Uterus (tissue), 4 donors: ENCODE results near the gene ABI2. TPM values are rescaled to one million over a fixed set of nuclear protein-coding genes. Genes with fewer than 3 reads are reported as not detected.

Experiments used
- DNase-seq, 2 donors: peaks; one replicate each; pipeline ENCODE4 v3.0.0-alpha.2; 2019 to 2020
- H3K27ac ChIP-seq, 2 donors: fragments of 200-600 bp; sonication (generic); 1 replicate in 1 of 2; 2 replicates in 1 of 2; pipeline ENCODE4 v1.5.1; 2016 to 2018
- H3K27me3 ChIP-seq, 2 donors: fragments of 200-600 bp; sonication (generic); one replicate each; pipeline ENCODE4 v1.5.1; 2018 to 2019; ENCODE audit warnings: control low read depth in 1 of 2
- H3K36me3 ChIP-seq, 2 donors: fragments of 200-600 bp; sonication (generic); one replicate each; pipeline ENCODE4 v1.5.1; 2019; ENCODE audit warnings: control low read depth in 1 of 2
- H3K4me1 ChIP-seq, 2 donors: fragments of 200-600 bp; sonication (generic); one replicate each; pipeline ENCODE4 v1.5.1; 2018 to 2019; ENCODE audit warnings: control low read depth in 1 of 2
- H3K4me3 ChIP-seq, 2 donors: fragments of 200-600 bp; sonication (generic); 1 replicate in 1 of 2; 2 replicates in 1 of 2; pipeline ENCODE4 v1.5.1; 2018 to 2019; ENCODE audit warnings: mild to moderate bottlenecking in 1 of 2
- H3K9me3 ChIP-seq, 2 donors: fragments of 200-600 bp; sonication (generic); one replicate each; pipeline ENCODE4 v1.5.1; 2019; ENCODE audit warnings: control low read depth in 1 of 2
- CTCF ChIP-seq, 4 experiments: fragments of 200-600 bp in 2 of 4; fragments of 450-650 bp in 2 of 4; sonication (generic) in 2 of 4; IDR thresholded peaks; one replicate each; pipeline ENCODE4 v1.5.1; 2016 to 2019; ENCODE audit warnings: antibody characterized with exemption in 4 of 4, mild to moderate bottlenecking in 2 of 4, moderate library complexity in 1 of 4
- POLR2A ChIP-seq, 2 donors: fragments of 450-650 bp; IDR thresholded peaks; one replicate each; pipeline ENCODE4 v1.6.1; 2016; ENCODE audit warnings: antibody characterized with exemption in 2 of 2, mild to moderate bottlenecking in 1 of 2, moderate library complexity in 1 of 2
- intact Hi-C: fragments of 100-400 bp; cut with DNase I; formaldehyde crosslinking; loops from one replicate; pipeline ENCODE4 v1.15.1; 2023; ENCODE audit warnings: low total_unique reads
- total RNA-seq, 4 donors: library from RNA; depleted of rRNA in 3 of 4; stranded (reverse); fragments of >200 nt in 3 of 4; gene quantifications; one replicate each; pipeline versions ENCODE4 v1.1.0 to v1.2.4, GENCODE V29; 2014 to 2023
- donor health status: DM: yes; HTN: yes; CAD: no.

The ABI2 gene
- total RNA-seq, 4 donors from 2014 or later, result 29.4 to 102 (median 78.6) TPM

- Histone ChIP-seq H3K27me3 (no peaks in the 10 kb centered on the region), H3K27ac (no peak overlapping the region), H3K4me1 (no peaks in the 10 kb centered on the region), H3K9me3 (no peaks in the 10 kb centered on the region), H3K36me3 (no peaks in the 10 kb centered on the region), H3K4me3 (no peak overlapping the region)
- TF ChIP-seq CTCF (IDR thresholded peaks at IDR 0.05) (no peak), POLR2A (IDR thresholded peaks at IDR 0.05) (no peak)
- intact Hi-C loops, result no loop called here
- no peak for DNase-seq
Measured at GRCh38 chr2:203440671-203441070, 112.5 kb downstream of the ABI2 start.

- Histone ChIP-seq H3K9me3 (no peaks in the 10 kb centered on the region), H3K36me3 (no peaks in the 10 kb centered on the region), H3K4me3 (no peak overlapping the region), H3K27me3 (no peaks in the 10 kb centered on the region), H3K4me1 (no peaks in the 10 kb centered on the region), H3K27ac (no peak overlapping the region)
- DNase-seq, result no peak
- no peak for TF ChIP-seq POLR2A (IDR thresholded peaks at IDR 0.05)
- intact Hi-C loops, result no loop called here
Measured at GRCh38 chr2:203441463-203441862, 113.3 kb downstream of the ABI2 start.

DNA sequence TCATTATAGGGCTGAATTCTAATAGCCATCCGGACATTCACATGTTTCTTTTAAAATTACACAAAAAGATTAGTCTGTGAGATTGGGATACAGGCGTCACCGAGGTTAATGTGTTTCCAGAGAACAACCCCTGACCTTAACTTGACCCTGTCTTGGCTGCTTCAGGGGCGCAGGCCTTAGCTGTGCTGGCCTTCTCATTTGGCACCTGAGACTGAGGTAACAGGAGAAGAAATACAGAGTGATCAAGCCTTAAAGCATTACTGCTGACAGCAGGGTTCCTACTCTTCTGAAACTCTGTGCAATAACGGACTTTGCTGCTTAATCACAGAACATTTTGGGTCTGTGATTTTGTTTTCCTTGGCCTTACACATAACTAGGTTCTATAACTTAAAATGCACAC, 114.3 kb downstream of the ABI2 start:
- H3K9me3 ChIP-seq, result no peaks in the 10 kb centered on the region
- H3K27ac ChIP-seq, result no peak overlapping the region
- no peak for DNase-seq
- no peak for TF ChIP-seq CTCF (IDR thresholded peaks at IDR 0.05)
- no peak for TF ChIP-seq POLR2A (IDR thresholded peaks at IDR 0.05)
- no peaks in the 10 kb centered on the region for H3K4me1 ChIP-seq
- intact Hi-C loops, result no loop called here
- no peak overlapping the region for H3K4me3 ChIP-seq
- no peaks in the 10 kb centered on the region for H3K36me3 ChIP-seq
- H3K27me3 ChIP-seq, result no peaks in the 10 kb centered on the region

GRCh38 chr2:203444738-203445137, 116.5 kb downstream of the ABI2 start:
- H3K4me1 ChIP-seq, result no peaks in the 10 kb centered on the region
- no peak for DNase-seq
- H3K9me3 ChIP-seq, result no peaks in the 10 kb centered on the region
- intact Hi-C loops, result no loop called here
- no peak overlapping the region for H3K4me3 ChIP-seq
- H3K27ac ChIP-seq, result no peak overlapping the region
- TF ChIP-seq POLR2A (IDR thresholded peaks at IDR 0.05), result no peak
- TF ChIP-seq CTCF (IDR thresholded peaks at IDR 0.05), result no peak
- no peaks in the 10 kb centered on the region for H3K27me3 ChIP-seq
- H3K36me3 ChIP-seq, result no peaks in the 10 kb centered on the region

DNA sequence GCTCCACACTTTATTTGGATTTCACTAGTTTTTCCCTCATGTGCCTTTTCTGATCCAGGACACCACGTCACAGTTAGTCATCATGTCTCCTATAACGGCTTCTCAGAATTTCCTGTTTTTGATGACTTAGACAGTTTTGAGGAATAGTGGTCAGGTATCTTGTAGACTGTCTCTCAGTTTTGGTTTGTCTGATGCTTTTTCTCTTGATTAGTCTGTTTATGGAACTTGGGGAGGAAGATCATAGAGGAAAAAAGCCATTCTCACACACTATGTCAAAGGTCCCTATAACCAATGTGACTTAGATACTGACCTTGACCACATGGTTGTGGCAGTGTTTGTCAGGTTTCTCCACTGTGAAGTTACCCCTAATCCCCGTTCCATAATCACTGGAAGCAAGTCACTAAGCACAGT, 117.9 kb downstream of the ABI2 start:
- H3K27me3 ChIP-seq, result no peaks in the 10 kb centered on the region
- DNase-seq, result no peak
- no peaks in the 10 kb centered on the region for H3K4me1 ChIP-seq
- no peaks in the 10 kb centered on the region for H3K9me3 ChIP-seq
- no peak overlapping the region for H3K27ac ChIP-seq
- no peak overlapping the region for H3K4me3 ChIP-seq
- intact Hi-C loops, result no loop called here
- TF ChIP-seq CTCF (IDR thresholded peaks at IDR 0.05) (no peak), POLR2A (IDR thresholded peaks at IDR 0.05) (no peak)
- no peaks in the 10 kb centered on the region for H3K36me3 ChIP-seq

DNA sequence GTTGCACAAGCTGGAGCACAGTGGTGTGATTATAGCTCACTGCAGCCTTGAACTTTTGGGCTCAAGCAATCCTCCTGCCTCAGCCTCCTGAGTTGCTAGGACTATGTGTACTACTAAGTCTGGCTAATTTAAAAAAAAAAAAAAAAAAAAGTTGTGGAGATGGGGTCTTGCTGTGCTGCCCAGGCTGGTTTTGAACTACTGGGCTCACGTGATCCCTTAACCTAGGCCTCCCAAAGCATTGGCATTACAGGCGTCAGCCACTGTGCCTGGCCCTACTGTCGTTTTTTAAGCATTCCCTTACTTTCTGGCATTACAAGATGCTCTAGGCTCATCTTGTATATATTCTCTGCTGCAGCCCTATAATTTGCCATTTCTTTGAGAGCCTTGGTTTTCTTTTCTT, 118.6 kb downstream of the ABI2 start:
- no peak for DNase-seq
- H3K27me3 ChIP-seq, result no peaks in the 10 kb centered on the region
- TF ChIP-seq POLR2A (IDR thresholded peaks at IDR 0.05) (no peak), CTCF (IDR thresholded peaks at IDR 0.05) (no peak)
- no peaks in the 10 kb centered on the region for H3K36me3 ChIP-seq
- H3K9me3 ChIP-seq, result no peaks in the 10 kb centered on the region
- no peak overlapping the region for H3K4me3 ChIP-seq
- no peaks in the 10 kb centered on the region for H3K4me1 ChIP-seq
- no peak overlapping the region for H3K27ac ChIP-seq
- intact Hi-C loops, result no loop called here
